Prostate gland (tissue), 2 donors: ENCODE data around the gene PHYH. TPM values are rescaled to one million over a fixed set of nuclear protein-coding genes. Genes with fewer than 3 reads are reported as not detected.
"Not testable (repeated sequence)": the region's sequence is repeated elsewhere in the genome, so short reads cannot be mapped to it uniquely, and the experiment has no call there.

Experiments used
- DNase-seq: peaks from one replicate; pipeline ENCODE4 v3.0.0-alpha.2; 2019; ENCODE audit warnings: low spot score
- H3K27ac ChIP-seq, 2 donors: fragments of 200-600 bp; sonication (generic); 2 replicates each; pipeline ENCODE4 v1.5.1; 2017 to 2019
- H3K27me3 ChIP-seq: fragments of 200-600 bp; sonication (generic); replicated peaks from 2 replicates; pipeline ENCODE4 v1.5.1; 2019; ENCODE audit not compliant: insufficient read depth
- H3K36me3 ChIP-seq, 2 donors: fragments of 200-600 bp; sonication (generic); 1 replicate in 1 of 2; 2 replicates in 1 of 2; pipeline versions ENCODE4 v1.5.1 to v1.8.1; 2017 to 2019
- H3K4me1 ChIP-seq: fragments of 200-600 bp; sonication (generic); replicated peaks from 2 replicates; pipeline ENCODE4 v1.5.1; 2019
- H3K4me3 ChIP-seq, 2 donors: fragments of 200-600 bp; sonication (generic); 2 replicates each; pipeline ENCODE4 v1.5.1; 2017 to 2019
- H3K9me3 ChIP-seq: fragments of 200-600 bp; sonication (generic); 2 replicates; pipeline ENCODE4 v1.5.1; 2017
- CTCF ChIP-seq, 4 experiments: fragments of 200-600 bp in 2 of 4; fragments of 450-650 bp in 2 of 4; sonication (generic) in 2 of 4; IDR thresholded peaks; 1 replicate in 3 of 4; 2 replicates in 1 of 4; pipeline ENCODE4 v1.5.1; 2016 to 2019; ENCODE audit warnings: antibody characterized with exemption in 4 of 4, mild to moderate bottlenecking in 2 of 4, moderate library complexity in 2 of 4
- POLR2A ChIP-seq: fragments of 450-650 bp; IDR thresholded peaks from one replicate; pipeline ENCODE4 v1.6.1; 2016; ENCODE audit warnings: antibody characterized with exemption, mild to moderate bottlenecking
- POLR2AphosphoS5 ChIP-seq: sonication (generic); formaldehyde crosslinking; IDR thresholded peaks from one replicate; pipeline ENCODE4 v1.6.1; 2017; ENCODE audit warnings: antibody characterized with exemption
- WGBS: methylation state at CpG from one replicate; pipeline ENCODE4 v1.1.5; 2018; 5-methylcytosine and 5-hydroxymethylcytosine counted together
- intact Hi-C: fragments of 100-400 bp; cut with DNase I; formaldehyde crosslinking; loops from one replicate; pipeline ENCODE4 v1.14.2; 2022
- total RNA-seq, 2 donors: library from RNA; depleted of rRNA; stranded (reverse); fragments of >200 nt; gene quantifications; one replicate each; pipeline ENCODE4 v1.1.0, GENCODE V29; 2016

Gene PHYH
- total RNA-seq, 2 donors from 2014 or later, result 18.2 to 27.4 TPM

GRCh38 chr10:13236638-13237037, 63.2 kb downstream of the PHYH start:
- H3K36me3 ChIP-seq, result no peaks in the 10 kb centered on the region
- 72% methylated on average over 8 of the region's 8 CpGs for WGBS
- H3K9me3 ChIP-seq, result no peaks in the 10 kb centered on the region
- DNase-seq, result no peak
- H3K4me1 ChIP-seq, result no peaks in the 10 kb centered on the region
- no peak overlapping the region for H3K4me3 ChIP-seq
- intact Hi-C loops, result no loop called here
- H3K27ac ChIP-seq, result no peak overlapping the region
- H3K27me3 ChIP-seq, result peaks cover 2% of the 10 kb centered on the region
- no peak for TF ChIP-seq POLR2AphosphoS5
- no peak for TF ChIP-seq POLR2A
- TF ChIP-seq CTCF (IDR thresholded peaks at IDR 0.05), result no peak

GRCh38 chr10:13234736-13235135, 65.1 kb downstream of the PHYH start:
- WGBS, result 83% methylated on average over 13 of the region's 13 CpGs
- H3K27ac ChIP-seq, H3K36me3 ChIP-seq, H3K4me3 ChIP-seq, H3K9me3 ChIP-seq, H3K4me1 ChIP-seq, H3K27me3 ChIP-seq, DNase-seq, intact Hi-C loops: not testable (repeated sequence)

GRCh38 chr10:13234172-13234571, 65.7 kb downstream of the PHYH start, which contains the start of gene UCMA:
Gene UCMA, minus strand, starts transcription at chr10:13234374. Its CDS starts 116 bp downstream, at chr10:13234258.
- WGBS, result 67% methylated on average over 10 of the region's 10 CpGs
- no peaks in the 10 kb centered on the region for H3K36me3 ChIP-seq
- H3K27me3 ChIP-seq, result peaks cover 2% of the 10 kb centered on the region
- H3K27ac ChIP-seq, result no peak within 1 kb of the TSS
- TF ChIP-seq POLR2A, result no peak
- no peak for TF ChIP-seq POLR2AphosphoS5
- TF ChIP-seq CTCF (IDR thresholded peaks at IDR 0.05), result no peak
- DNase-seq, result no peak
- H3K4me1 ChIP-seq, result no peaks in the 10 kb centered on the region
- no peak within 1 kb of the TSS for H3K4me3 ChIP-seq
- H3K9me3 ChIP-seq, result no peaks in the 10 kb centered on the region
- intact Hi-C loops, result no loop called here

GRCh38 chr10:13233358-13233757, 66.5 kb downstream of the PHYH start:
- Histone ChIP-seq H3K4me1 (no peaks in the 10 kb centered on the region), H3K27me3 (peaks cover 2% of the 10 kb centered on the region), H3K9me3 (no peaks in the 10 kb centered on the region), H3K27ac (no peak overlapping the region), H3K36me3 (no peaks in the 10 kb centered on the region), H3K4me3 (no peak overlapping the region)
- TF ChIP-seq POLR2AphosphoS5, result no peak
- no peak for TF ChIP-seq POLR2A
- no peak for TF ChIP-seq CTCF (IDR thresholded peaks at IDR 0.05)
- DNase-seq, result no peak
- intact Hi-C loops, result no loop called here
- 61% methylated on average over 13 of the region's 14 CpGs for WGBS

- H3K9me3 ChIP-seq, result no peaks in the 10 kb centered on the region
- 87% methylated on average over 6 of the region's 6 CpGs for WGBS
- intact Hi-C loops, result no loop called here
Measured at GRCh38 chr10:13231808-13232207, 68.1 kb downstream of the PHYH start.

More at GRCh38 chr10:13231808-13232207, 68.1 kb downstream of the PHYH start:
- Histone ChIP-seq H3K27me3 (peaks cover 2% of the 10 kb centered on the region), H3K4me3 (no peak overlapping the region), H3K27ac (no peak overlapping the region), H3K36me3 (no peaks in the 10 kb centered on the region), H3K4me1 (no peaks in the 10 kb centered on the region)
- TF ChIP-seq CTCF (IDR thresholded peaks at IDR 0.05), result no peak
- no peak for TF ChIP-seq POLR2AphosphoS5
- TF ChIP-seq POLR2A, result no peak
- DNase-seq, result no peak
